ENCODE measurements around the gene LRRC63. TPM values are rescaled to one million over a fixed set of nuclear protein-coding genes. Genes with fewer than 3 reads are reported as not detected.

Gene LRRC63
- total RNA-seq, 1 experiment from 2014 or later = not detected

DNA sequence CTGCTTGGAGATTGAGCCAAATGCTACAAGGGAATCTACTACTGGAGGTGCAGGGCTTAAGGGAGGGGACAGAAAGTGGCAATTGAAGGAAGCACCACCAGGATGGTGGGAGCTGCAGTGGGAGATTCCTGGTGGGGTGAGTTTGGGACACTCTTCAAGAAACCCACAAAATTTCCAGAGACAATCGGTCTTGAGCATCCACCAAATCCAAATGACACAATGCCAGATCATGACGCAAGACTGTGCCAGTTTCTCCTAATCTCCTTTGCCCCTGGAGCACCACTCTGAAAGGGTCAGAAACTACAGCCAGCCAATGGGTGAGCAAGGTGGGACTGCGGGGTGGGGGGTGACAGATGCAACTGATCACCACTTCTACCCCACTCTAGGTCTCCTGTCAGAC lies 78.7 kb downstream of the LRRC63 start:
- Histone ChIP-seq H3K9ac (ENCODE audit: low read length) (no peak overlapping the region), H3K4me2 (ENCODE audit: low read length) (no peak overlapping the region), H3K9me3 (ENCODE audit: control insufficient read depth in 1 of 2, insufficient read depth in 1 of 2, low read depth in 1 of 2, low read length in 2 of 2) (no peaks in the 10 kb centered on the region), H3K36me3 (ENCODE audit: control insufficient read depth in 1 of 2, insufficient read depth in 2 of 2, low read length in 2 of 2) (no peaks in the 10 kb centered on the region), H3K9me2 (ENCODE audit: insufficient read depth) (no peaks in the 10 kb centered on the region), H4K20me1 (ENCODE audit: insufficient read depth) (no peaks in the 10 kb centered on the region), H3K4me3 (replicated peaks in 1 of 2; ENCODE audit: low read depth in 1 of 2, low read length in 2 of 2) (no peak overlapping the region), H3K27ac (ENCODE audit: low read depth, low read length) (no peak overlapping the region), H3K27me3 (ENCODE audit: insufficient read depth, low read length) (no peaks in the 10 kb centered on the region), H3K4me1 (ENCODE audit: control insufficient read depth in 1 of 2, insufficient read depth in 2 of 2, low read length in 2 of 2) (no peaks in the 10 kb centered on the region), H3K79me2 (ENCODE audit: insufficient read depth, low read length) (no peaks in the 10 kb centered on the region), H2AFZ (ENCODE audit: low read depth, low read length, poor library complexity, severe bottlenecking) (no peak overlapping the region)
- ChIA-PET RAD21 (ENCODE audit: low non-redundant PET in 1 of 2, low total read pairs in 2 of 2, uncharacterized antibody in 2 of 2, unreplicated experiment in 2 of 2) (no interaction called here), CTCF (interaction anchor here (3.3 kb wide), 1 partner anchor 130 kb away, joined by 11 read pairs; no protein-coding TSS in a partner anchor), POLR2A (interaction anchor here (1.1 kb wide), 1 partner anchor 16 kb away, joined by 4 read pairs; no protein-coding TSS in a partner anchor)
- ATAC-seq = no peak
- no TSS peak for BruUV-seq (replicated peaks)
- TF ChIP-seq EGR1 (IDR thresholded peaks at IDR 0.05; ENCODE audit: low read depth) = no peak
- no peak for TF ChIP-seq JUND (IDR thresholded peaks at IDR 0.05)
- no peak for TF ChIP-seq YY1 (IDR thresholded peaks at IDR 0.05; ENCODE audit: extremely low read depth, insufficient replicate concordance, low read depth, low read length)
- TF ChIP-seq CBX3 (IDR thresholded peaks at IDR 0.05; ENCODE audit: low read depth) = no peak
- TF ChIP-seq SRF (IDR thresholded peaks at IDR 0.05; ENCODE audit: low read depth) = no peak
- TF ChIP-seq ELF1 (IDR thresholded peaks at IDR 0.05; ENCODE audit: borderline replicate concordance, low read depth) = no peak
- TF ChIP-seq POLR2AphosphoS5 (IDR thresholded peaks at IDR 0.05; ENCODE audit: low read depth, low read length) = no peak
- TF ChIP-seq EZH2 (IDR thresholded peaks at IDR 0.05) = no peak
- TF ChIP-seq POLR2A (IDR thresholded peaks at IDR 0.05; ENCODE audit: borderline replicate concordance, extremely low read depth, insufficient read depth, insufficient read length) = no peak
- no peak for TF ChIP-seq ZNF274 (IDR thresholded peaks at IDR 0.05; ENCODE audit: low read depth, low read length)
- TF ChIP-seq, protein P1, sequence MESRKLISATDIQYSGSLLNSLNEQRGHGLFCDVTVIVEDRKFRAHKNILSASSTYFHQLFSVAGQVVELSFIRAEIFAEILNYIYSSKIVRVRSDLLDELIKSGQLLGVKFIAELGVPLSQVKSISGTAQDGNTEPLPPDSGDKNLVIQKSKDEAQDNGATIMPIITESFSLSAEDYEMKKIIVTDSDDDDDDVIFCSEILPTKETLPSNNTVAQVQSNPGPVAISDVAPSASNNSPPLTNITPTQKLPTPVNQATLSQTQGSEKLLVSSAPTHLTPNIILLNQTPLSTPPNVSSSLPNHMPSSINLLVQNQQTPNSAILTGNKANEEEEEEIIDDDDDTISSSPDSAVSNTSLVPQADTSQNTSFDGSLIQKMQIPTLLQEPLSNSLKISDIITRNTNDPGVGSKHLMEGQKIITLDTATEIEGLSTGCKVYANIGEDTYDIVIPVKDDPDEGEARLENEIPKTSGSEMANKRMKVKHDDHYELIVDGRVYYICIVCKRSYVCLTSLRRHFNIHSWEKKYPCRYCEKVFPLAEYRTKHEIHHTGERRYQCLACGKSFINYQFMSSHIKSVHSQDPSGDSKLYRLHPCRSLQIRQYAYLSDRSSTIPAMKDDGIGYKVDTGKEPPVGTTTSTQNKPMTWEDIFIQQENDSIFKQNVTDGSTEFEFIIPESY (IDR thresholded peaks at IDR 0.05; ENCODE audit: extremely low read depth, insufficient replicate concordance, low read length) = no peak
- TF ChIP-seq CEBPB (IDR thresholded peaks at IDR 0.05; ENCODE audit: low read depth) = no peak
- no peak for TF ChIP-seq ZFX (IDR thresholded peaks at IDR 0.05)
- no peak for TF ChIP-seq SP1 (IDR thresholded peaks at IDR 0.05; ENCODE audit: low read depth)
- TF ChIP-seq, protein P2, sequence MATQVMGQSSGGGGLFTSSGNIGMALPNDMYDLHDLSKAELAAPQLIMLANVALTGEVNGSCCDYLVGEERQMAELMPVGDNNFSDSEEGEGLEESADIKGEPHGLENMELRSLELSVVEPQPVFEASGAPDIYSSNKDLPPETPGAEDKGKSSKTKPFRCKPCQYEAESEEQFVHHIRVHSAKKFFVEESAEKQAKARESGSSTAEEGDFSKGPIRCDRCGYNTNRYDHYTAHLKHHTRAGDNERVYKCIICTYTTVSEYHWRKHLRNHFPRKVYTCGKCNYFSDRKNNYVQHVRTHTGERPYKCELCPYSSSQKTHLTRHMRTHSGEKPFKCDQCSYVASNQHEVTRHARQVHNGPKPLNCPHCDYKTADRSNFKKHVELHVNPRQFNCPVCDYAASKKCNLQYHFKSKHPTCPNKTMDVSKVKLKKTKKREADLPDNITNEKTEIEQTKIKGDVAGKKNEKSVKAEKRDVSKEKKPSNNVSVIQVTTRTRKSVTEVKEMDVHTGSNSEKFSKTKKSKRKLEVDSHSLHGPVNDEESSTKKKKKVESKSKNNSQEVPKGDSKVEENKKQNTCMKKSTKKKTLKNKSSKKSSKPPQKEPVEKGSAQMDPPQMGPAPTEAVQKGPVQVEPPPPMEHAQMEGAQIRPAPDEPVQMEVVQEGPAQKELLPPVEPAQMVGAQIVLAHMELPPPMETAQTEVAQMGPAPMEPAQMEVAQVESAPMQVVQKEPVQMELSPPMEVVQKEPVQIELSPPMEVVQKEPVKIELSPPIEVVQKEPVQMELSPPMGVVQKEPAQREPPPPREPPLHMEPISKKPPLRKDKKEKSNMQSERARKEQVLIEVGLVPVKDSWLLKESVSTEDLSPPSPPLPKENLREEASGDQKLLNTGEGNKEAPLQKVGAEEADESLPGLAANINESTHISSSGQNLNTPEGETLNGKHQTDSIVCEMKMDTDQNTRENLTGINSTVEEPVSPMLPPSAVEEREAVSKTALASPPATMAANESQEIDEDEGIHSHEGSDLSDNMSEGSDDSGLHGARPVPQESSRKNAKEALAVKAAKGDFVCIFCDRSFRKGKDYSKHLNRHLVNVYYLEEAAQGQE (IDR thresholded peaks at IDR 0.05; ENCODE audit: low read depth) = no peak
- TF ChIP-seq EZH2phosphoT487 (IDR thresholded peaks at IDR 0.05; ENCODE audit: borderline replicate concordance) = no peak
- TF ChIP-seq, protein P3, sequence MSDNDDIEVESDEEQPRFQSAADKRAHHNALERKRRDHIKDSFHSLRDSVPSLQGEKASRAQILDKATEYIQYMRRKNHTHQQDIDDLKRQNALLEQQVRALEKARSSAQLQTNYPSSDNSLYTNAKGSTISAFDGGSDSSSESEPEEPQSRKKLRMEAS (IDR thresholded peaks at IDR 0.05) = no peak
- no peak for TF ChIP-seq TCF7L2 (IDR thresholded peaks at IDR 0.05; ENCODE audit: borderline replicate concordance, extremely low read depth, insufficient read depth, insufficient read length)
- no peak for TF ChIP-seq SIN3A (IDR thresholded peaks at IDR 0.05; ENCODE audit: low read depth)
- no peak for DNase-seq (ENCODE audit: low read depth, low spot score)
- intact Hi-C loops (cut with micrococcal nuclease) = no loop called here

Data from HCT116 (cell line).